Activated CD8-positive, alpha-beta T cell treated with anti-CD3 and anti-CD28 coated beads, Interleukin-2, amount 10 ng/mL, durations not matched to agents 7 days and 5 days (primary cell): Measurements from ENCODE around the gene CACNA1H. TPM values are rescaled to one million over a fixed set of nuclear protein-coding genes. Genes with fewer than 3 reads are reported as not detected.
"Not testable (repeated sequence)": the region's sequence is repeated elsewhere in the genome, so short reads cannot be mapped to it uniquely, and the experiment has no call there.

ENCODE experiments used
- ATAC-seq: fragments of 150-1000 bp; cut with Tn5 transposase; one replicate; pipeline ENCODE4 v1.10.0; 2021; ENCODE audit warnings: moderate library complexity
- CTCF ChIA-PET: fragments of 350-600 bp; sonication (Branson Sonifier 250); formaldehyde crosslinking; loops from one replicate; lab custom pipeline; 2021; ENCODE audit warnings: antibody characterized with exemption; lab: Charles Lee
- POLR2A ChIA-PET: fragments of 350-600 bp; sonication (Branson Sonifier 250); formaldehyde crosslinking; loops from one replicate; lab custom pipeline; 2021; ENCODE audit warnings: antibody characterized with exemption; lab: Charles Lee
- DNase-seq: peaks from one replicate; pipeline ENCODE4 v3.0.0-alpha.2; 2020
- H3K27ac Mint-ChIP-seq: one replicate; pipeline ENCODE4 v1.8.0; 2021; ENCODE audit warnings: mild to moderate bottlenecking, mixed read lengths
- H3K27me3 Mint-ChIP-seq: one replicate; pipeline ENCODE4 v1.8.0; 2021; ENCODE audit warnings: low read depth, mixed read lengths
- H3K36me3 Mint-ChIP-seq: one replicate; pipeline ENCODE4 v1.8.0; 2021; ENCODE audit warnings: low read depth, mixed read lengths
- H3K4me1 Mint-ChIP-seq: one replicate; pipeline ENCODE4 v1.8.0; 2021; ENCODE audit warnings: low read depth, mixed read lengths
- H3K4me3 Mint-ChIP-seq: one replicate; pipeline ENCODE4 v1.8.0; 2021; ENCODE audit warnings: mild to moderate bottlenecking, mixed read lengths
- H3K9me3 Mint-ChIP-seq: one replicate; pipeline ENCODE4 v1.8.0; 2022; ENCODE audit warnings: mixed read lengths; ENCODE audit not compliant: insufficient read depth
- total RNA-seq, 2 experiments: library from RNA; stranded (reverse); gene quantifications; one replicate each; pipeline ENCODE4 v1.2.3, GENCODE V29; 2021

The CACNA1H gene
- total RNA-seq, 2 experiments from 2014 or later: 0.57 to 0.92 TPM

DNA sequence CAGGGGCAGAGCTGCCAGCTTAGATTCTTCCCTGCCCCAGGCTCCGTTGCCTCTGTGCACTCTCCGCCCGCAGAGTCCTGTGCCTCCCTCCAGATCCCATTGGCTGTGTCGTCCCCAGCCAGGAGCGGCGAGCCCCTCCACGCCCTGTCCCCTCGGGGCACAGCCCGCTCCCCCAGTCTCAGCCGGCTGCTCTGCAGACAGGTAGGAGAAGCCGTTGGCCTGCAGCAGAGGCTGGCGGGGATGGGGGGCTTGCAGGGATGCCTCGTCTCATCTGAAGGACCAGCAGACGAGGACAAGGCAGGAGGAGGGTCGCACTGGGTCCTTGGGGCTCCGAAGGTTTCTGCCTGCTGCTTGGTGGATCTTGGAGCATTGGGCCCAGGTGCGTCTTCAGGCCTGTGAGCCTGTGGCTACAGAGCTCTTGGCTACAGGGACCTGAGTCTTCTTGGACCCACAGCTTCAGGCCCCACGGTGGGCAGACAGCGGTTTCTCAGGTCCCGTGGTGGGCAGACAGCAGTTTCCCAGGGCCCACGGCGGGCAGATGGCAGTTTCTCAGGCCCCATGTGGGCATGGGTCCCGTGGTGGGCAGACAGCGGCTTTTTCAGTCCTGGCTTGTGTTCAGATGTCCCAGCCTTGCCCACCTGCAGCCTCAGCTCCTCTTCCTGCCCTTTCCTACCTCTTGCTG lies 66.2 kb downstream of the CACNA1H start:
- Mint-ChIP-seq H3K27ac (no peak overlapping the region), H3K4me3 (no peak overlapping the region), H3K9me3 (no peaks in the 10 kb centered on the region), H3K4me1 (no peaks in the 10 kb centered on the region), H3K27me3 (no peaks in the 10 kb centered on the region), H3K36me3 (no peaks in the 10 kb centered on the region)
- ChIA-PET CTCF (no interaction called here), POLR2A (no interaction called here)
- DNase-seq (no peak), ATAC-seq (no peak)

DNA sequence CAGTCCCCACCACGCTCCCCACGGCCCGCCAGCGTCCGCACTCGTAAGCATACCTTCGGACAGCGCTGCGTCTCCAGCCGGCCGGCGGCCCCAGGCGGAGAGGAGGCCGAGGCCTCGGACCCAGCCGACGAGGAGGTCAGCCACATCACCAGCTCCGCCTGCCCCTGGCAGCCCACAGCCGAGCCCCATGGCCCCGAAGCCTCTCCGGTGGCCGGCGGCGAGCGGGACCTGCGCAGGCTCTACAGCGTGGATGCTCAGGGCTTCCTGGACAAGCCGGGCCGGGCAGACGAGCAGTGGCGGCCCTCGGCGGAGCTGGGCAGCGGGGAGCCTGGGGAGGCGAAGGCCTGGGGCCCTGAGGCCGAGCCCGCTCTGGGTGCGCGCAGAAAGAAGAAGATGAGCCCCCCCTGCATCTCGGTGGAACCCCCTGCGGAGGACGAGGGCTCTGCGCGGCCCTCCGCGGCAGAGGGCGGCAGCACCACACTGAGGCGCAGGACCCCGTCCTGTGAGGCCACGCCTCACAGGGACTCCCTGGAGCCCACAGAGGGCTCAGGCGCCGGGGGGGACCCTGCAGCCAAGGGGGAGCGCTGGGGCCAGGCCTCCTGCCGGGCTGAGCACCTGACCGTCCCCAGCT lies 67.3 kb downstream of the CACNA1H start:
- DNase-seq (no peak), ATAC-seq (no peak)
- Mint-ChIP-seq H3K4me1 (no peaks in the 10 kb centered on the region), H3K4me3 (no peak overlapping the region), H3K9me3 (no peaks in the 10 kb centered on the region), H3K27ac (no peak overlapping the region), H3K36me3 (no peaks in the 10 kb centered on the region), H3K27me3 (no peaks in the 10 kb centered on the region)
- ChIA-PET CTCF (no interaction called here), POLR2A (no interaction called here)

DNA sequence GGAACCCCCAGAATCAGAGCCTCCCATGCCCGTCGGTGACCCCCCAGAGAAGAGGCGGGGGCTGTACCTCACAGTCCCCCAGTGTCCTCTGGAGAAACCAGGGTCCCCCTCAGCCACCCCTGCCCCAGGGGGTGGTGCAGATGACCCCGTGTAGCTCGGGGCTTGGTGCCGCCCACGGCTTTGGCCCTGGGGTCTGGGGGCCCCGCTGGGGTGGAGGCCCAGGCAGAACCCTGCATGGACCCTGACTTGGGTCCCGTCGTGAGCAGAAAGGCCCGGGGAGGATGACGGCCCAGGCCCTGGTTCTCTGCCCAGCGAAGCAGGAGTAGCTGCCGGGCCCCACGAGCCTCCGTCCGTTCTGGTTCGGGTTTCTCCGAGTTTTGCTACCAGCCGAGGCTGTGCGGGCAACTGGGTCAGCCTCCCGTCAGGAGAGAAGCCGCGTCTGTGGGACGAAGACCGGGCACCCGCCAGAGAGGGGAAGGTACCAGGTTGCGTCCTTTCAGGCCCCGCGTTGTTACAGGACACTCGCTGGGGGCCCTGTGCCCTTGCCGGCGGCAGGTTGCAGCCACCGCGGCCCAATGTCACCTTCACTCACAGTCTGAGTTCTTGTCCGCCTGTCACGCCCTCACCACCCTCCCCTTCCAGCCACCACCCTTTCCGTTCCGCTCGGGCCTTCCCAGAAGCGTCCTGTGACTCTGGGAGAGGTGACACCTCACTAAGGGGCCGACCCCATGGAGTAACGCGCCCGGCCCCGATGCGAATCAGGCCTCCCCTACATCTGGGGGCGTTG lies 68.1 kb downstream of the CACNA1H start:
- ATAC-seq (no peak), DNase-seq (no peak)
- Mint-ChIP-seq H3K27ac (no peak overlapping the region), H3K36me3 (no peaks in the 10 kb centered on the region), H3K27me3 (no peaks in the 10 kb centered on the region), H3K4me3 (no peak overlapping the region), H3K9me3 (no peaks in the 10 kb centered on the region), H3K4me1 (no peaks in the 10 kb centered on the region)
- ChIA-PET CTCF (no interaction called here), POLR2A (no interaction called here)

DNA sequence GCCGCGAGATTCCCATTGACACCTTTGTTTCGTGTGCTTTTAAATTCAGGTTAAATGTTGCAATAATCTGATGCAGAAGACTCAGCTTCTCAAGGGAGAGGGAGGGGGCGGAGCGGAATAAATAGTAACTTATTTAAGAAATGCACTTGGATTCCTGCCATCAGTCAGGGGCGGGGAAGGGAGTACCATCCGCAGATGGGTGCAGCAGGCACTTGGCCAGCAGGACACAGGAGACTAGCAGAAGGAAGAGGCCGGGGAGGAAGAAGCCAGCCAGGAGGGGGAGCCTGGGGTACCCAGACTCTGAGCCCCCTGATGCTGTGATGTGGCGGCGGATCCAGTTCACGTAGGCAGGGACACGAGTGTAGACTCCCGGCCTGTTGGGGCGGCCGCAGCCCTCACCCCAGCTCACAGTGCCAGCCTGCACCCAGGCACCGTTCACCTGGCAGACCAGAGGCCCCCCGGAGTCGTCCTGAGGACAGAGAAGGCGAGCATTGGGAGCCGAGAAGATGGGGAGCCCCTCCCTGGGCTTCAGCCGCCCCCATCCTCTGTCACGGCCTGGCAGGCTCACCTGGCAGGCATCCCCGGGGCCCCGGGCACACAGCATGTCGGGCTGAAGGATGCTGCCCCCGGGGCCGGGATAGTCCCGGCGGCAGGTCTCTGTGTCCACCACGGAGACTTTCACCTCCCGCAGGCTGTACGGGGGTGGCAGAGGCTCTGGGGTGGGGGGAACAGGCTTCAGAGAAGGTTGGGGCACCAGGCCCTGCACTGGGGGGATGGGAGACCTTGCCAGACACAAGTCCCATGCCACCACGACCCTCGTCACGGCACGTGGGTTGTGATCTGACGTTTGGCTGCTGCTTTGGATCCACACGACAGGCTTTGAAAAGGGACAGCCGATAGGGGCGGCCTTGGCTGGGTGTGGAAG lies 69.0 kb downstream of the CACNA1H start:
- ChIA-PET POLR2A (no interaction called here), CTCF (no interaction called here)
- H3K27ac Mint-ChIP-seq: no peak overlapping the region
- no peaks in the 10 kb centered on the region for H3K9me3 Mint-ChIP-seq
- no peak for DNase-seq
- ATAC-seq: no peak
- H3K27me3 Mint-ChIP-seq: no peaks in the 10 kb centered on the region
- no peak overlapping the region for H3K4me3 Mint-ChIP-seq
- H3K36me3 Mint-ChIP-seq: no peaks in the 10 kb centered on the region
- no peaks in the 10 kb centered on the region for H3K4me1 Mint-ChIP-seq

DNA sequence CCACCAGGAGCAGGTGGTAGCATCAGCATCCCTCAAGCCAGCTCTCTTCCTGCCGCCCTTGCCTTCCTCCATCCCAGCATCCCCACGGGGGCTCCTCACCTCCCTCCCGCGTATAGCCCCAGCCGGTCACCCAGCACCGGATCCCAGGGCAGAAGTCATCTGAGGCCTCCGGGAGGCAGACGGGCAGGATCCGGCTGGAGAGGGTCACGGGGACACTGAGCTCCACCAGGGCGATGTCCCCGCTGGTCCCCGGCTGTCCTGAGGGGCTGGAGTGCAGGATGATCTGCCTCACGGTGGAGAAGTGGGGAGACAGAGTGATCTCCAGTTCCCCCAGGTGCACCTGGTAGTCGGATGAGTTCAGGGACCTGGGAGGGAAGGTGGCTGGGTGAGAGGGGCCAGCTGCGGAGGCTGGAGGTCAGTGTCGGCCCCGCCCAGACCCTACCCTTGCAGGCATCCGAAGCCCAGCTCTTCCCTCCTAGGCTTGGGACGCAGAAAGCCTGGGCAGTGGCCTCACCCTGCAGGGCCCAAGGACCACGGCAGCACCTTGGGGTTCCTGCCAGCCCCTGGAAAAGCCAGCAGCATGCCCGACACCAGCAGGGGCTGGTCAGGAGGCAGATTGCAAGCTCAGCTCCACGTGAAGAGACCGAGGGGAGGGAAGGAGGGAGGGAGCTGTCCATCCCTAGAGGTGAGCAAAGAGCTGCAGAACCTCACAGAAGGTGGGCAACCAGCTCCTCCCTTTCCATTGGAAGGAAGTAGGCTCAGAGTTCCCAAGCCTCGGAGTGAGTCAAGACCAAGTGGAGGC lies 69.8 kb downstream of the CACNA1H start:
- Mint-ChIP-seq H3K9me3 (no peaks in the 10 kb centered on the region), H3K36me3 (no peaks in the 10 kb centered on the region), H3K4me3 (no peak overlapping the region), H3K4me1 (no peaks in the 10 kb centered on the region), H3K27ac (no peak overlapping the region), H3K27me3 (no peaks in the 10 kb centered on the region)
- ChIA-PET POLR2A (no interaction called here), CTCF (no interaction called here)
- DNase-seq (no peak), ATAC-seq (no peak)

DNA sequence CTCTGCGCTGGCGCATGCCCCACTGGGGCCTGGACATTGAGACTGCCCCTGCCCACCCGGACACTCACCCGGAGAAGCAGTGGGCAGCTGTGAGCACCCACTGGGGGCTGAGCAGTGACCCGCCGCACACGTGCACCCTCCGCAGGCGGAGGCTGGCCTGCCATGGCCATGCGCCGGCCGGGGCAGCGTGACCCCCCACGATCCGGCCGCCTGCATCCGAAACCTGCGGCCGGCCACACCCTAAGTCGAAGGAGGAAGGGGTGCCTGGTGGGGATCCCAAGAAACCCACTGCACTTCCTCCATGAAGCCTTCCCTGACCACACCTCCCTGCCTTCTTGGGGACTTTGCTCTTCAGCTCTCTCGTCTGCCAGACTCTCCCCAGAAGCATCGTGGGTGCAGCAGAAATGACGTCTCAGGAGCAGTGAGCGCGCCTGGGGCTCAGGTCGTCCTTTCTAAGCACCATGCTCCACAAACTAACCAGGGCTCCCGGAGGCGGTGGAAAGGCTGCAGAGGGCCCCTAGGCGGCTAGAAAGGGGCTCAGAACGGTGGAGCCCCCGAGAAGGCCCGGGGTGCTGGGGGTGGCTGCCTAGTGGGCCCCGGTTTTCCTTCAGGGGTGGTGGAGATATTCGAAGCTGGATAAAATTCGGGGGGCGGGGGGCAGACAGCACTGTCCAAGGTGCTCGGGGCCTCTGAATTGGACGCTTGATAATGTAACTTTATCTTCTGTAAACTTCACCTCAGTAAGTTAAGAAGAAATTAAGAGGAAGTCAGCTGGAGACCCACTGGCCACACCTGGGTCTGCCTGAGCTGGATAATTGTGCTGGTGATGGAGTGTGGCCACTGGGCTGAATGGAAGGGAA lies 70.7 kb downstream of the CACNA1H start:
- no peak overlapping the region for H3K4me3 Mint-ChIP-seq
- DNase-seq (no peak), ATAC-seq (no peak)
- H3K9me3 Mint-ChIP-seq: no peaks in the 10 kb centered on the region
- ChIA-PET POLR2A (no interaction called here), CTCF (no interaction called here)
- no peaks in the 10 kb centered on the region for H3K27me3 Mint-ChIP-seq
- no peaks in the 10 kb centered on the region for H3K36me3 Mint-ChIP-seq
- H3K4me1 Mint-ChIP-seq: no peaks in the 10 kb centered on the region
- H3K27ac Mint-ChIP-seq: no peak overlapping the region

DNA sequence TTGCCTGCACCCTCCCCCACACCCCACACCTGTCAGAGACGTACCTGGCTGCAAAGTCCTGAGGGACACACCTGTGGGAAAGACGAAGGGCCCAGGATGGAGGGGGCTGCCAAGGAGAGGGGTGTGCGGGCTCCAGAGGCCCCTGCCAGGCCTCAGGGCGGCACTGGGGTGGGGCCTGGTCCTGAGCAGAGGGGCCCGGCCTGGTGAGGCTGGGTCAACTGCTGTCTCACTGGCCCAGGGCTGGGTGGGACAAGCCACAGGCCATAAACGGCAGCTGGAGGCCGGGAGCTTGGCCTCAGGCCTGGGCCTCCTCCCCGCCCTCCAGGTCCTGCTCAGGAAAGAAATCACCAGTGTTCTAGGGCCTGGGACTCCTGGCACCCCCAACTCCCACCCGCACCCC lies 71.7 kb downstream of the CACNA1H start:
- ChIA-PET CTCF (no interaction called here), POLR2A (no interaction called here)
- no peaks in the 10 kb centered on the region for H3K4me1 Mint-ChIP-seq
- DNase-seq (no peak), ATAC-seq (no peak)
- H3K4me3 Mint-ChIP-seq: no peak overlapping the region
- no peaks in the 10 kb centered on the region for H3K36me3 Mint-ChIP-seq
- H3K9me3 Mint-ChIP-seq: no peaks in the 10 kb centered on the region
- no peaks in the 10 kb centered on the region for H3K27me3 Mint-ChIP-seq
- no peak overlapping the region for H3K27ac Mint-ChIP-seq

DNA sequence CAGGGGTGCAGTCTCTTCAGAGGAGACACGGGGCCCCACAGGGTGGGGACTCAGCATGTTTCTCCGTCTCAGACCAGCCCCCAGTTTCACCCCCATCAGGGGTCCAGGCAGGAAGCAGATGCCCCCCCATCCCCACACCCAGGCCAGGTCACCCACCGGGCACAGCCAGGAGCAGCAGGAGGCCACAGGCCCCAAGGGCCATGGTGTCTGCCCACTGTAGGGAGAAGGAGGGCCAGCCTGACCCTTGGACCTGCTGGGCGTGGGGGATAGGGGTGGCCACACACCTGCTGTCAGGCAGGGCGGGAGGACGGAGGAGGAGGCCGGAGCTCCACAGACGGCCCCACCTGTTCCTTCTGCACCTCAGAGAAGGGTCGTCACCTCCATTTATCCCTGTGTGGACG lies 72.1 kb downstream of the CACNA1H start, which contains the start of gene TPSG1:
Gene TPSG1, minus strand, starts transcription at position 218 of the 401 bp plus-strand sequence. Its CDS starts 16 bp downstream, at position 202.
- no peaks in the 10 kb centered on the region for H3K36me3 Mint-ChIP-seq
- no peak for DNase-seq
- H3K4me3 Mint-ChIP-seq: no peak within 1 kb of the TSS
- no peaks in the 10 kb centered on the region for H3K4me1 Mint-ChIP-seq
- ATAC-seq: no peak
- no peaks in the 10 kb centered on the region for H3K27me3 Mint-ChIP-seq
- POLR2A ChIA-PET: no interaction called here
- no peaks in the 10 kb centered on the region for H3K9me3 Mint-ChIP-seq
- CTCF ChIA-PET: no interaction called here
- H3K27ac Mint-ChIP-seq: no peak within 1 kb of the TSS

DNA sequence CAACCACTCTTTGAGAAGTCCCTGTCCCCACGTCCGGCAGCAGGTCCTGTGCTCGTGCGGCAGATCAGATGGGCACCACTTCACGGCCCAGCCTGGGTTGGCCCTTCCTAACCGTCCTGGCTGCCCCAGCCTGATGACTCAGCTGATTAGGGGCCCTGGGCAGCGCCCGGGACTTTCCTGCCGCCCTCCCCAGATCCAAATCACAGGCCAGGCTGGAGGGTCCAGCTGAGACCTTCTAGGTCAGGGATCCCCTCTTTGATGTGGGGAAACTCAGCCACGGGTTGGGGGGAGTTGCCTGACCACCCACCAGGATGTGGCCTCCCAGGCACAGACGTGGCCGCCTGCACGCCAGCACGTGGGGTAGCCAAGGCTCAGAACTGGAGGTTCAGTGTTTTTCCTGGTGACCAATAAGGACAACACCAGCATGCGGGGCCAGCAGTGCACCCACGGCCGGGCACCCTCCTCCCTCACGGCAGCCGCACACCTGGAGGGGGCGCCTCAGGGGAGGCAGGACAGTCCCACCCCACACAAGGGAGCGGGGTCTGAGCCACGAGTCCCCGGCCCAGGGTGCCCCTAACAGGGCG lies 72.9 kb downstream of the CACNA1H start:
- H3K27me3 Mint-ChIP-seq, H3K36me3 Mint-ChIP-seq, H3K4me1 Mint-ChIP-seq, H3K27ac Mint-ChIP-seq, CTCF ChIA-PET, ATAC-seq, POLR2A ChIA-PET, H3K4me3 Mint-ChIP-seq, DNase-seq, H3K9me3 Mint-ChIP-seq: not testable (repeated sequence)

DNA sequence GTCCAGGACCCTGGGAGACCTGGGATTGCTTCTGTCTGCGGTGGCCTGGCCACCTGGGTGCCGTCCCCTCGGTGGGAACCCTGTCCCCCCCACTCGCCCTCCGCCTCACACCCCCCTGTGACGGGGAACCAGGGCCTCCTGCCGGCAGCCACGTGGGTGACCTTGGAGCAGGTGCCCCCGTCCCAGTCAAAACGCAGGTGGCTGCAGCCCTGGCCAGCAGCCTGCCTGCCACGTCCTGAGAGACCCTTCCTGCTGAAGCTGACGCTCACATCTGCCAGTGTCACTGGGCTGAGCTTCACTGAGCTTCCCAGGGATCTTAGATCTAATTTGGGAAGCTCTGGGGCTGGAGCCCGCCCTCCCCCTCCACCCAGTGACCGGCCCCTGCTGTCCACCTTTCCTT lies 73.8 kb downstream of the CACNA1H start:
- H3K27ac Mint-ChIP-seq, H3K27me3 Mint-ChIP-seq, H3K4me1 Mint-ChIP-seq, POLR2A ChIA-PET, CTCF ChIA-PET, ATAC-seq, H3K9me3 Mint-ChIP-seq, DNase-seq, H3K36me3 Mint-ChIP-seq, H3K4me3 Mint-ChIP-seq: not testable (repeated sequence)
